Stimulated activated CD4-positive, alpha-beta T cell treated with anti-CD3 and anti-CD28 coated beads, Interleukin-2, amount 100 ng/mL, for 24 hours (primary cell): ENCODE measurements around the gene RCVRN.
A peak's percentile ranks its signal among the peaks of the same experiment; 100 is the strongest.
"Not testable (repeated sequence)": the region's sequence is repeated elsewhere in the genome, so short reads cannot be mapped to it uniquely, and the experiment has no call there.

Experiments used
- DNase-seq, 2 donors: peaks; one replicate each; pipeline ENCODE4 v3.0.0-alpha.2; 2020

Gene RCVRN

GRCh38 chr17:9921216-9921615 is 16.1 kb upstream of the RCVRN start:
- not testable (repeated sequence) for DNase-seq

GRCh38 chr17:9918804-9919352 is 13.8 kb upstream of the RCVRN start:
- no peak for DNase-seq

DNA sequence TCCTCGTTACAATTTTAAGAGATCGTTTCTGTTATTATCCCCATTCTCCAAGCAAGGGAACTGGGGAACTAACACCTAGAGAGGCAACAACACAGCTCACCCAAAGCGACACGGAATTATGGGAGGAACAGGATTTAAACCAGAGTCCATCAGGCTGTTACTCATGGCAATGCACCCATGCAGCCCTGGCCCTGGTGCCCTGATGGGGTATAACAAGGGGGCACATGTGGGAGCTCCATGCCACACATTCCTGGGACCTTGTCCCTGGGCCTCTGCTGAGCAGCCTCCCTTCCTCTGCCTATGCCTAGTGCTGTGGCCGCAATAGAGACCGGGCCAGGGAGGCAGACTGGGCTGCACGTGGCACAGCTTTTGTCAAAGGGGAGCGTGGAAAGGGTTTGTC is 13.3 kb upstream of the RCVRN start:
- DNase-seq, result no peak

DNA sequence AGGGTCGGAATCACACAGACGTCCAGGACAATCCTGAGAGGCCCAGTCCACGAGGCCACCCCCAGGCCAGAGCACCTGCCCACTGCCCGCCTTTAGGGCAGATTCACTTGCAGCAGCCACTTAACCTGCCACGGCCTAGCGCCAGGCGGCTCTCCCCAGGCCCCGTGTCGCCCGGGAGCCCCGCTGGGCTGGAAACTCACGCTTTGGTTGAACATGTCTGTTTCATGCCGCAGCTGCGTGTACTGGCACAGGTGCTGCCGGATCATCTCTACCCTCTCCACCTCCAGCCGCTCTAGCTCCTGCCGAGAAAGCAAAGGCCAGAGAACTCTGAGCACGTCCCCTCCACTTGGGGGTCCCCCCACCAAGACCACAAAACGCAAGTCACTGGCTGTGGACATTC is 12.7 kb upstream of the RCVRN start:
- DNase-seq, result no peak

GRCh38 chr17:9917131-9917530 is 12.1 kb upstream of the RCVRN start:
- no peak for DNase-seq

DNA sequence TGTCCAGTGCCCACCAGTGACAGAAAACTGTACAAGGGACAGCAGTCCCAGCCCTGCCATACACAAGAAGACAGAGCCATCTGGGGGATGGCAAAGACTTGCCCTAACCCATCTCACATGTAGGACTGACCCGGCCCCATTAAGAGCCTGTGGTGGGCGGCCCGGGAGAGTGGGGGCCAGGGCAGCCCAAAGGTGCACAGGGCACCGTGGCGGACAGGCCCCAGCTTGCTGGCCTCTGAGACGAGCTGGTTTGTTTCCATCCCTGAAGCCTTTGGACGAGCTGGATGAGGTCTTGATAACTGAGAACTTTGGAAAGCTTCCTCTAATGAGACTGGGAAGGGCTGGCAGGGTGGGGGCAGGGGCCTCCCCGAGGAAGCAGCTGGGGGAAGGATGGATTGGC is 11.0 kb upstream of the RCVRN start:
- no peak for DNase-seq

DNA sequence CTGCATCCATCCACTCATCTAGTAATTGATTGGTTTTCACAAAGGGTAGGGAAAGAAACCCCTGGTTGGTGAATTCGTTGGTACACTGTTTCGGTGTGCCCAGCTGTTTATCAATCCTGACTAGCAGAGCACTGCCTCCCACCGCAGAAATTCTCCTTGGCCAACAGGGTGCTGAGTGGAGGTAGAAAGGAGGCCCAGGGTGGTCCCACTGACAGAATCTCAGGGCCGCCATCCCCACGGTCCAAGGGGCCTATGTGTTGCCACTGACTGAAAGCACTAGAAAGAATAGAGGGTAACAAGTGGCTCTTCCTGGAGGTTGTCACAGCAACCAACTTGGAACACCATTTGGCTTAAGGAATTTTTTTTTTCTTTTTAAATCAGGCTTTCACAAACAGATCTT is 8.4 kb upstream of the RCVRN start:
- DNase-seq, result no peak

DNA sequence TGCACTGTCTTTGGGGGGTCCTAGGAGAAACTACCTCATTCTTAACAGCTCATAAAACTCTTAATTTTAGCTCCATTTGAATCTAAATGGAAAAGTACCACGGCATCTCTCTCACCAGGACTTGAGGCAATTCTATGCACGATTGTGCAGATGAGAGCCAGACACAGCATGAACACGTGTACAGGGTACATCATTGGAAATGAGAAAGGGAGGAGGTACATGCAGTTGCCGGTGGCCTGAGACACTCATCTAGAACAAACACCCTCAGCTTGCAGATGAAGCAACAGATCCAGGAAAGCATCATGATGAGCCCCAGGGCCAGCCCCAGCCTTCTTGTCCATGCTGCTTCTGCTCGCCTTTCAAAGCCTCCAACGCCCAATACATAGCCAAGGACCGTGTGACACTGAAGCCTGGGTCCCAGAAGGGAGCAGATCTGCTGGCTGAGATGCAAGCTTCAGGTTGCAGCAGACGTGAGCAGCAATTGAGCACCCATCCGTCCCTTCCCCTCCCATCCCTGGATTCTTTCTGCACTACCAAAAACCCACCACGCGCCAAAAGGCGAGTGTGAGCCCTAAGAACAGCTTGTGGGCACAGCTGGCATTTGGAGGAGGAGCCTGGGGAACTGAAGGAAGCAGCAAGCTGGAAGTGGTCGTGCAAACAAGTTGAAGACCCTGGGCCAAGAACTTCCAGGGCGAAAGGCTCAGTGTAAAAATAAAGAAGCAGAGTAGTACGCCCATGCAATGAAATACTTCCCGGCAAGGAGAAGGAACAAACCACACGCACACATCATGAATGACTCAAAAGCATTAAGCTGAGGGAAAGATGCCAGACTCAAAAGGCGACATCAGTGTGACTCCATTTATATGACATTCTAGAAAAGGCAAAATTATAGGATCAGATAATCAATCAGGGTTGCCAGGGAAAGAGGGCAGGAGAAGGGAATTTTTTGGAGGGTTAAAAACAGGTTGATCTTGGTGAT is 7.3 kb upstream of the RCVRN start:
- no peak for DNase-seq

DNA sequence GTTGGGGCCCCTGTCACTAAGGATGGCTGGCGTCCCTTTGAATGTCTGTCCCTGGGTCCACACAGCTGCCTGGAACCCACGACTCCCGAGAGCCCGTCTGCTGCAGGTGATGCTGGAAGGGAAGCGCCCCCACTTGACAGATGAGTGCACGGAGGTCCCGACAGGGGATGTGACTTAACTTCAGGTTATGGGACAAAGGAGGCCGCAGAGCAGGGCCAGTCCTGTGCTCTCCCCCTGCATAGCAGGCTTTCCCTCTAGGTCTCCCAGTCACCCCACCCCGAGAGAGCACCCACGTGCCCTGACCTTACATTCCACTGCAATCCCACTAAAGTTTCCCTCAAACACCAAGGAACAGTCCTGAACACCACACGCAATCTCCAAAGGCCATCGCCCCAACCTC is 6.0 kb upstream of the RCVRN start:
- DNase-seq, result no peak

DNA sequence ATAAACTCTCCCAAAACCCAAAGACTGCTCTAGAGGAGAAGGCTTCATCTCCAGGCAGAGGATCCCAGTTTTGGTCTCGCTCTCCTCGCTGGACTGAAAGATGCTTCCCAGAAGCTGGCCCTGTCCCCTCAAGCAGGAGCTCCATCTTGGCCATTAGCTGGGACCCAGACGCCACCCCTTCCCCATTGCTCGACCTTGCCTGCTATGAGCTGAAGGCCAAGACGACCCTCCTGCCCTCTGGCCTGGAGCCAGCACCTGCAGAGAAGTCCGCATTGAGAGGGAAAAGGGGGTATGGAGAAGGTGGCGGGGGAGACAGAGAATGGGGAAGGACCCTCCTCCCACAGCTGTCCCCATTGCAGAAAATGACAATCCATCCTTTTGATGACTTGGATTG is 3.6 kb upstream of the RCVRN start:
- DNase-seq, result no peak

DNA sequence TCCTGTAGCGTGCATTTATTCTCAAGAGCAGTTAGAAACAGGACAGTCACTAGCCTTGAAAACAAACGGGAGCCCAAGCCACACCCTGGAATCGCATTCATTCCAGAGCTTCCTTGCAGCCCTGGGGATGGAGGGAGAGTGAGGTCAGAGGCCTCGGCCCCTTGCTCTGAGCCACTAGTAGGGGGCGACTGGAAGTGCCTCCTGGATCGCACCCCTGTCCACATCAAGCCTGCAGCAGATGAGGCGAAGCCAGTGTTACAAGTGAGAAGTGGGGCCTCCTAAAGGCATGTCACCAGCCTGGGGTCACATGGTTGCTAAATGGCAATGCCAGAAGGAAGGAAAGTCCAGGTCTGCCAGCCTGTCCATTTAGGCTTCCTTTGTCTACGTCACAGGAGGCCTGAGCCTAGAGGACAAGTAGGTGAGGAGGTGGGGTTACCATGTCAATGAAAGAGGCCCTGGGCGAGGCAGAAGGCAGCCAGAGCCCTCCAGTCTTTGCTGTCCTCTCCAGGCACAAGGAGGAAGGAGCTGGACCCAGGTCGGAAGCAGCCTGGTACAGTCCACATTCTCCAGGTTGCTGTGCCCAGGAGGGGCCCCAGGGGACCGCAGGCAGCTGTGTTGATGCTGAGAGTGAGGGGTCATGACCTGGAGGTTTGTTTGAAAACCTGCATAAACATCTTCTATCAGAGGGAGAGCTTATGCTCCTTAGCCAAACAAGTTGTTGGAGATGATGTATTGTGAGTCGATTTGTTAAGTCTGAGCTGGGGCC is 3.0 kb upstream of the RCVRN start:
- no peak for DNase-seq

- no peak for DNase-seq
Observed at GRCh38 chr17:9907131-9907530, 2.1 kb upstream of the RCVRN start.

DNA sequence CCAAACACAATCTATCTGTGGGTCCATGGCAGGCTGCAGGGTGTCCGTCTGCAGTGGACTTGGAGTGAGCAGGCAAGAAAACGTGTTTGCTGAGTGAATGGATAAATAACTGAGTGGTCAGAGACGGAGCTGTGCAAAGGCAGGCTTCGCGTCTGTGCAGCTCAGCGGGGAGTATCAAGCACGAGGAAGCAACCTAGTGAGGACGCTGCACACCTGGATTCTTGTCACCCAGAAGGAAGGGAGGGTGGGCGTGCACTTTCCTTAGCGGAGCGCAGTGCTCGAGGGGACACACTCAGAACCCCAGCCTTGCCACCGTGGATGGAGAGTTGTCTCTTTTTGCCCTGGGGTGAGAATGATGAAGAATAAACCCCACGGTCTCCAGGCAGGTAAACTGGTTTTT is 1.5 kb upstream of the RCVRN start:
- DNase-seq, result no peak

DNA sequence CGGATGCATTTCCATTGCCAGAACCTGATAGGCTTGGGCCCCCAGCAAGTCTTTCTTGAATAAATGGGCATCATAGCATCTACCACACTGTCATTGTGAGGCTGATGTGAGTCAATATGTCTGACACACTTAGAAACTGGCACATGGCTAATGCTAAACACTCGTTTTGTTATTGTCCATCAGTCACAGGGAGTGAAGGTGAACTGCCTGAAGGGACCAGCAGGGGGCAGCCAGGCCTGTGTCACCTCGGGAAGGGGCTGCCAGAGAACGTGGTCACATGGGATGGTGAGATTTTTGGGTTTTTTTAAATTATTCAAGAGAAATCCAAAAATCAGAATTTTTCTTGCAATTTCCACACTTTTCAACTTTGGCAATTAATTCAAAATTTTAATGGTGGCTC is 831 bp upstream of the RCVRN start:
- peak in 1 of 2 donors; percentile 43 for DNase-seq

DNA sequence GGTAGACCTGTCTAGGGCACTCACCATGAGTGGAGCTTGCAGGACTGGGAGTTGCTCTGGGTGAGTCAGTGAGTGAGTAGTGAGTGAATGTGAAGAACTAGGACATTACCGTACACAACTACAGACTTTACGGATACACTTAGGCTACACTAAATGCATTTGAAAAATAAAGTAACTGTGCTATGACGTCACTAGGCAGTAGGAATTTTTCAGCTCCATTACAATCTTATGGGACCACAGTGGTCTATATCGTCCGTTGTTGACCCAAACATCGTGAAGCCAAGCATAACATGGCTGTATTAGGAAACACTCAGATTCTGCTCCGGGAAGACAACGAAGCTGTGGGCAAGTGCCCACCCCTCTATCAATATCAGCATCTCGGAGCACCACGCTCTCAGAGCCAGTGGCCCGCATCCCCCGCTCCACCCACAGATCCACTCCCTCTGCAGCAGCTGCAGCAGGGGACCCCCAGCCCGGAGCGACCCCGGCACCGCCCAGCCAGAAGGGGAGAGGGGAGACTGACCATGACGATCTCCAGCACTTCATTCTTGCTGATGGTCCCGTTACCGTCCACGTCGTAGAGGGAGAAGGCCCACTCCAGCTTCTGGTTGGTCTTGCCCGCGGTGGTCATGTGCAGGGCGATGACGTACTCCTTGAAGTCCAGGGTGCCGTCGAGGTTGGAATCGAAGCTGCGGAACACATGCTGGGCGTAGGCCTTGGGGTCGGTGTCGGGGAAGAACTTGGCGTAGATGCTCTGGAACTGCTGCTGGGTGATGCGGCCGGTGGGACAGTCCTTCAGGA is 594 bp downstream of the RCVRN start:
- DNase-seq, result no peak

GRCh38 chr17:9902120-9902519 is 3.0 kb downstream of the RCVRN start:
- no peak for DNase-seq

DNA sequence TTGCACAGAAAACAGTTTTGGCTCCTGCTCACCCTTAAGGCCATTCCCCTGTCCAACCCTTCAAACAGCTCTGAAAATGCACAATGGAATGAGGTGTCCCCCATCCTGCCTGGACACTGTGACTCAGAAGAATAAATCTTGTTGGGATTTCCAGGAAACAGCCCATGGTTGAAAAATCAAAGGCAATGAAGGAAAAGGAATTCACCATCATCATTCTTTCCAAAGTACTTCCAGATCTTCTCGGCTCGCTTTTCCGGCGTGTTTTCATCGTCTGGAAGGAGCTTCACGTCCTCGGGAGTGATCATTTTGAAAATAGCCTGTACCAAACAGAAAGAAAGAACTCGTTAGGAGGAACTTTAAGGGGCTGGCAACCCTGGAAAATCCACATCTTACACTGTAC is 4.3 kb downstream of the RCVRN start:
- no peak for DNase-seq

- DNase-seq, result no peak
Observed at GRCh38 chr17:9900044-9900594, 5.0 kb downstream of the RCVRN start.

DNA sequence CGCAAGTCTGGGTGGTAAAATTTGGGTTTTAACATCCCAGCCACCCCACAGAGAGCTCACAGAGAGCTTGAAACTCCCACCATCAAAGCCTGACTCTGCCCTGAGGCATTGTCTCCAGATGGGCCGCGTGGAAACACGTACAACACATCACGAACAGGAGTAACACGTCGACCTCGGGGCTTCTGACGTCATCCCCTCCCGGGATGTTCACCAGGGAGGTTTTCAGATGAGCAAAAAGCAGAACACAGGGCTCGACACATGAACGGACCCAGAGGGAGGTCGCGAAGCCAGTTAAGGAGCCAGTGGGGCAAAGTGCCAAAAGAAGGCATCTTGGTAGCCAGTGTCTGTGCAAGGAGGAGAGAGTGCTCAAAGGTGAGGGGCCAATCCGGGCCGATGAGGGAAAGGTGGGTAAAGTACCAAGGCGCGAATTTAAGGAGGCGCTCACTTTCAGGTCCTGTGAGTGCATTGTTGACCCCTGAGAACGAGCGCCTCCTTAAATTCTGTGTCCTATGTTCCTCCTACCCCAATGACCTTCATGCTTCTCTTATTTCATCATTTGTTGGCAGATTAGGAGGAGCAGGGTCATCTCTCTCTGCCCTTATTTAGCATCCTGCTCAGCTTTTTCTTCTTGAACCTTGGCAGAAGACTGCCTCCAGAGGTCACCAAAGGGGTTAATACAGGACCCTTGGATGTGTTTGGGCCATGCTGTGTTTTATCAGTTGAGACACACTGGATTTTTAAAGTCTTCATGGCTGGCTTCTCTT is 5.6 kb downstream of the RCVRN start:
- DNase-seq, result no peak

DNA sequence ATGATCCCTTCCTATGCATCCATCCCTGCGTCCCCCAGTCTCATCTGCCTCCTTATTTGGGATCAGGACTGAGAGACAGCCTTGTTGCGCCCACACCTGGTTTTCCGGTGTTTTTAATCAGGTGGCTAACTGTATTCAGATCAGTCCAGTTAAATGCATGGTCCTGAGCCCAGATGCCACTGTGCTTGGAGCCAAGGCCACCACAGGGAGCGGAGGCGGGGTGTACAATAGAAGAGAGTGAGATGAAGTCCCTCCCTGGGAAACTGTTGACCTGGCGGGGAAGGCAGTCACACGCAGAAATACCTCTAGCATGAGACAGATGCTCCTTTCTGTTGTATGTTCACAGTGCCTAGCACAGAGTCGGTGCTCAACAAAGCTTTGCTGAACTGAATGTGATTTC is 6.3 kb downstream of the RCVRN start:
- DNase-seq, result no peak

DNA sequence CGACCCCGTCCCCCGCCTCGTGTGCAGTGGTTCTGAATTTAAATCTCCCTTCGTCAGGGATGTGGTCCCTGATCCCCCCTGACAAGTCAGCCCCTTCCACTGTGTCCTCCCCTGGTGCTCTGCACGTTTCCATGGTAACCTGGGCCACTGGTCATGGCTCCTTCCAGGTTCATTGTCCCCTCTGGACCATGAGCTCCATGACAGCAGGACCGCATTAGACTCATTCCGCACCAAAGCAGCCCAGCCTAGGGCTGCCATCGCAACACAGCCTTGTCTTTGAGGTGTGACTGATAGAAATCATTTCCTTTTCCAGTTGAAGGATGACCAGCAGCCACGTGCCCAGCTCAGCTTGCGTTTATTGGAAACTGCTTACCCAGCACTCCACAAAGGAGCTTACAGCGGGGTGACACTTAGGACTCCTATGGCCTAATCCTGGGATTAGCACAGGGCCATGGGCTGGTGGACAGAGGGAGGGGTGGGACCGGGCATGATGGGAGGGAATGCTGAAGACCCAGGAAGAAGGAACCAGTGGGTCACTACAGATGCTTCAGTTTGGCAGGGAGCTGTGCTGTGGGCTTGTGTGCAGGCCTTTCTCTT is 7.6 kb downstream of the RCVRN start:
- DNase-seq, result no peak
